ENCODE measurements around the gene RACK1.

RACK1 gene

DNA sequence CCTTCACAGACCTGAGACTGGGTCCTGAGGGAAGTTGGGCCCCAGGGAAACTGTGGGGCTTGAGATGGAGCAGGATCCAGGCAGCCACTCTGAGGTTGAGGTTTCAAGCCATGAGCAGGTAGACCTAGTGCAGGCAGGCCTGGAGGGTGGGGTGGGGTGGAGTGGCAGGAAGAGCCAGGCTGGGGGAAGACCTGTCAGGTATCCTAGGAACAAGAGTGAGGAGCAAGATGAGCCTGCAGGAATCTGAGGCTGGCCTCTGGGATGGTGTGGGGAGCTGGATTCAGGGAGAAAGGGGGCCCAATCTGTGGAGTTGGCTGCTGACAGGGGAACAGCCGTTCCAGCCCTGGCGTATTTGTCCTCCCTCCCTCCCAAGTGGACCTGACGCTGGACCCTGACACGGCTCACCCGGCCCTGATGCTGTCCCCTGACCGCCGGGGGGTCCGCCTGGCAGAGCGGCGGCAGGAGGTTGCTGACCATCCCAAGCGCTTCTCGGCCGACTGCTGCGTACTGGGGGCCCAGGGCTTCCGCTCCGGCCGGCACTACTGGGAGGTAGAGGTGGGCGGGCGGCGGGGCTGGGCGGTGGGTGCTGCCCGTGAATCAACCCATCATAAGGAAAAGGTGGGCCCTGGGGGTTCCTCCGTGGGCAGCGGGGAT is 9.8 kb downstream of the RACK1 start:
- DNase-seq (ENCODE audit: low read depth) = no peak

DNA sequence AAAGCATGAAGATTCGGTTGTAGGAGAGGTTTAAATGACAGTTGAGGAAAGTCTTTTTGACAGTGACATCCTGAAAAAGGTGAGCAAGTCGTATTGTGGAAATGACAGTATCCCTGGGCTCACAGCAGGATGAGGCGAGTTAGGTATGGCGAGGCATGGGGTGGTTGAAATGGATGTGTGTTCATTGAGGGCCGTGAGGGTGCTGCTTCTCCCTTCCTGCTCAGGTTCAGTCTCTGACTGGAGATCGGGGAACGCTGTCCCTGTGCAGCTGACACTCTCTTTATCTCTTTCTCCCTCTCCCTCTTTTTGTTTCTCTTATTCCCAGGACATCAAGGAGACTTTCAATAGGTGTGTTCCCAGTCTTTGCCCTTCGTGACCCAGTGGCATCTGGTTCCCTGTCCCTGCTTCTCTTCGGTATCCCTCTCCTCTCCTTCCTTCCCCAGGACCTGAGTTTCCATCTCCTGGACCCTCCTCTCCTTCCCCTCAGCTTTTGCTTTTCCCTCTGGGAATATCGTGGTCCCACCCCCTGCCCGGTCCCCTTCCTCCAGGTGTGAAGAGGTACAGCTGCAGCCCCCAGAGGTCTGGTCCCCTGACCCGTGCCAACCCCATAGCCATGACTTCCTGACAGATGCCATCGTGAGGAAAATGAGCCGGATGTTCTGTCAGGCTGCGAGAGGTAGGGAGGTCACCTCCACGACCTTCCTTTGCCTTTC is 10.5 kb downstream of the RACK1 start:
- DNase-seq (ENCODE audit: low read depth) = no peak

DNA sequence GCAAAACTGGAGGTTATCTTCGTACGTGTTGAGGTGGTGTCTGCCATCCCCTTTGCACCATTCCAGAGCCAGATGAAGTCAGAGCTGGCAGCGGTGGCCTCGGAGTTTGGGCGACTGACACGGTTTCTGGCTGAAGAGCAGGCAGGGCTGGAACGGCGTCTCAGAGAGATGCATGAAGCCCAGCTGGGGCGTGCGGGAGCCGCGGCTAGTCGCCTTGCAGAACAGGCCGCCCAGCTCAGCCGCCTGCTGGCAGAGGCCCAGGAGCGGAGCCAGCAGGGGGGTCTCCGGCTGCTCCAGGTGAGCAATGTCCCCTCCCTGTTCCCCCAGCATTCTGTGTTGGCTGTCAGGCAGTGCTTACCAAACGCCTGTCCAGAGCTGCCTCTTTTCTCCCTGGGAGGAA is 11.1 kb downstream of the RACK1 start:
- no peak for DNase-seq (ENCODE audit: low read depth)

DNA sequence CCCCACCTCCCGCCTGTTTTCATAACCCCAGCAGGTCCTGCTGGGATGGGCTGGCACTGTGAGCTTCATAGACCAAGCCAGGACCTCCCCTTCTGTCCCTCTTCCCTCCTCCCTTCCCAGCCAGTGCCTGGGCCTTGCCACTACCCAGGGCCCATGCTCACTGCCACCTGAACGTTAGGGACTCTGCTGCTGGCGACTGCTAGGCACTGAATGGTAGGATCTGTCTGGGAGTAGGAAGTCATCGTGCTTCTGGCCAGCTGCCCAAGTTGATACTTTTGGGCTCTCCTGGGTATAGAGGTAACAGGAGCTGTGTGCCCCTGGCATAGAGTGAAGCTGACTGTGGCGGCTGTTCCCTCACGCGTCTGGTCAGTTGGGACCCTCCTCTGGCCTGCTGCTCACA is 12.3 kb downstream of the RACK1 start:
- DNase-seq (ENCODE audit: low read depth) = no peak

GRCh38 chr5:181230551-181230950 is 13.2 kb downstream of the RACK1 start:
- DNase-seq (ENCODE audit: low read depth) = no peak

- DNase-seq (ENCODE audit: low read depth) = no peak
Observed at GRCh38 chr5:181229996-181230395, 13.7 kb downstream of the RACK1 start.

DNA sequence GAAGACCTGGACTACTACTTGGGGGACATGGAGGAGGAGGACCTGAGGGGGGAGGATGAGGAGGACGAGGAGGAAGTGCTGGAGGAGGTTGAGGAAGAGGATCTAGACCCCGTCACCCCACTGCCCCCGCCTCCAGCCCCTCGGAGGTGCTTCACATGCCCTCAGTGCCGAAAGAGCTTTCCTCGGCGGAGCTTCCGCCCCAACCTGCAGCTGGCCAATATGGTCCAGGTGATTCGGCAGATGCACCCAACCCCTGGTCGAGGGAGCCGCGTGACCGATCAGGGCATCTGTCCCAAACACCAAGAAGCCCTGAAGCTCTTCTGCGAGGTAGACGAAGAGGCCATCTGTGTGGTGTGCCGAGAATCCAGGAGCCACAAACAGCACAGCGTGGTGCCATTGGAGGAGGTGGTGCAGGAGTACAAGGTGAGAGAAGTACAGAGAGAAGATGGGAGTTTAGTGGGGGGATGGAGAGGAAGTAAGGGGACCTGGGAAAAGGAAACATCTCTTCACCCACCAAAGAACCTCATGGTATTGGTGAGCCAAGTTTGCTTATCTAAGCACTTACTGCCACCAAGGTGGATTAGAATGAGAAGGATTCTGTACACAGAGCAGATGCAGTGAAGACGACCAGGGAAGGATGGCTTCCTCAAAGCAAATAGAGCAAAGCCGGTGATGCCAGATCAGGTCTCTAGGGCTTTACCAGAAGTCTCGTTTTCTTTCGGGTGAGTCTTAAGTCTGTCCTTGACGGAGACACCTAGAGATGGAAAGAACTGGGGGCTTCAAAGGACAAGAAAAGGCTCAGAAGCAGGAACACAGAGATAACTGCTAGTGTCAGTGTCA is 19.1 kb downstream of the RACK1 start:
- DNase-seq (ENCODE audit: low read depth) = no peak

GRCh38 chr5:181223729-181224389 is 19.8 kb downstream of the RACK1 start:
- no peak for DNase-seq (ENCODE audit: low read depth)

- DNase-seq (ENCODE audit: low read depth) = peak; percentile 96
Observed at GRCh38 chr5:181223058-181223728, 20.5 kb downstream of the RACK1 start, which contains the start of gene TRIM41. TSS of gene TRIM41 (plus strand) at chr5:181223281. CDS start at chr5:181224000, 719 bp downstream.

DNA sequence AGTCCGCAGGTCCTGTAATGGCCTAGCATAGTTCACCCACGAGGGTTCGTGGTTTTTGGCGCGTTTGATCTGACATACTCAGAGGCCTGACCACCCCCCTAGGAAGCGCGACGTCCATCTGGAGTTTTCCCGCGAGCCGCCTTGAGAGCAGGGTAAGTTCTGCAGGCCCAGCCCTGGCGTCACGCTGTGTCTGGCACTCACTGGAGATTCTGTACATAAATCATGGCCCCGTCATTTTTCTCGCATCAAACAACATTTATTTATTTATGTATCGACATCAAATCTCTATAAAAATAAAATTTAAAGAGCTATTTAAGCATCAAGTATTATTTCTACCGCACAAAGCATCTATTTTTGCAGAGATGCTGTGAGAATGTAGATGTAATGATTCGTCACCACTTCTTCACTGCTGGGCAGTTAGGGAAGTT is 21.1 kb downstream of the RACK1 start:
- DNase-seq (ENCODE audit: low read depth) = no peak

DNA sequence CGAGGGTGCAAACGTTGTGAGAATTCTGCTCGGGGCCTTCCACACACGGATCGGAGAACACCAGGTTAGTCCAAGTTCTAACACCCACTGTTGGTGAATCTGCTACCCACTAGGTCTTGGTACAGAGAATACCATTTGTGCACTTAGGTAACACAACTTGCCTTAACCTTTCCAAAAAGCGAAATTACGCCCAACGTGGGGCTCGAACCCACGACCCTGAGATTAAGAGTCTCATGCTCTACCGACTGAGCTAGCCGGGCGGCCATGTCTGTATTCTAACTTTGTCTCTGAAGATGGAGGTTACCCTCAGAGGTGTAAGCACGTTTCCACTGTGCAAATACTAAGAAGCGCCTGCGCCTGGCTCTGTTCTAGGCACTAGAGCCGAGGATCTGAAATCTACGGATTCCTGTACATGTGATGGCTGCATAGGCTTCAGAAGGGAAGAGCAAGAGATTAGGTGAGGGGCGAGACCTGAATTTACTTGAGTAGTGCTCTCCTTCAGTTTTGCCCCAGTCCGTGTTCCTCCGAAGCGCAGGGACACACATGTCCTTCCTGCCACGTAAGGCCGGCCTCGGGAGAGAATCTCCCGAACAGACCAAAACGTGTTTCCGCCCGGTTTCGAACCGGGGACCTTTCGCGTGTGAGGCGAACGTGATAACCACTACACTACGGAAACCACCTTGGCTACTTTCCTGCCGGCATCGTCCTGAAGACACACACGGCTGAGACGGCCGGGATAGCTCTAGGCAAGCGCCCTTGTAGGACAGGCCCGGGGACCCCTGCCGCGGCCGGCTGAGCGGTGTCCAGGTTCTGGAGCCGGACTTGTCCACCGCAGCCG is 21.7 kb downstream of the RACK1 start:
- DNase-seq (ENCODE audit: low read depth) = peak; percentile 92

DNA sequence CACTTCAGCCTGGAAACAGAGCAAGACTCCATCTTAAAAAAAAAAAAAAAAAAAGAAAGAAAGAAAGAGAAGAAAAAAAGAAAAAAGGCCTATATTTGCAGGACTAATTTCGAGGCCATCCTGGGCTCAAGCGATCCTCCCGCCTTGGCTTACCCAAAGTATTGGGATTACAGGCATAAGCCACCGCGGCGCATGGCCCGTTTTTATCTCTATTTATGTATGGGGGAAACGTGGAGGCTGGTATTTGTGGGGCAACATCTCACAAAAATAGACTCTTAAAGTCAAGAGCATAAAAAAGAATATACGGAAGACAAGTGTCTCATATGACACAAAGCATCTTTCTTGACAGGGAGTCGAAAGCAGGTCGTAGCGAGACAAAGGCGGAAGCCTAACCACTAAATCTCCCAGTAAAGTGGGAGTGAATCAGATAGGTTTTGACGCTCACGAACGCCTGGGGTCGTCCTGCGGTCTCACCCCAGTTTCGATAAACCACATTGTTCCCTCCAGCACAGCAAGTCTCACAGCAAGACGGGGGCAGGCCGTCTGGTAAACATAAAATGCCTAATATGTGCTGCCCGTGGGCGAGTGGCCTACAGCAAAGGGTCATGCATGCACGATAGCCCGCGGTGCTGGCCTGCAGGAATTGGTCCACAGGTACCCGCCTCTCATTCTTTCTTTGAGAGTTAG is 22.5 kb downstream of the RACK1 start:
- DNase-seq (ENCODE audit: low read depth) = no peak

DNA sequence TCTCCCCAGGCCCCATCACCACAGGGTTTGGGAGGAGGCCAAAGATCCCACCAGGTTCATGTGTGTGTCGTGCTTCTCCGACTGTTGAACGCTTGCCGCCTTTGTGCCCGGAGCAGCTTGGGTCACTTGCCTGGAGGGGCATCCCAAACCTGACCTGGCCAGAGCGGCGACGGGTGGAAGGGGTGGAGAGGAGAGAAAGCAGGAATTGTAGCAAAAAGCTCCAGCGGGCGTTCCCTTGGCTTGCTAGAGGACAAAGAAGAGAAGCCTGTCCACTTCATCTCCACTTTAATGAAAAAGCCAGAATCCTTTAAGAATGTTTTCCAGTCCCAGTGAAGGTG is 23.6 kb downstream of the RACK1 start:
- no peak for DNase-seq (ENCODE audit: low read depth)

GRCh38 chr5:181219262-181220177 is 24.2 kb downstream of the RACK1 start:
- no peak for DNase-seq (ENCODE audit: low read depth)

GRCh38 chr5:181218795-181219124 is 24.9 kb downstream of the RACK1 start:
- DNase-seq (ENCODE audit: low read depth) = no peak

DNA sequence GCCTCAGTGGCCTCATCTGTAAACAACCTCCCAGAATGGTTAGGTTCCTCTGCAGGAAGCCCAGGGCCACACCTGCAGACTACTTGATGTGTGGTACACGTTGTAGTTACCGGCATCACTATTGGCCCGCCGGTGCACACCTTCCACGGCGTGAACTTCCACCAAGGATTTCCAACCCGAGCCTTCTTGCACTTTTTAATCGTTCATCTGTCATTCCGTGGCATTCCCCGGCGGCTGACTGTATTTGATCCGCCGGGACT is 26.0 kb downstream of the RACK1 start:
- DNase-seq (ENCODE audit: low read depth) = no peak

DNA sequence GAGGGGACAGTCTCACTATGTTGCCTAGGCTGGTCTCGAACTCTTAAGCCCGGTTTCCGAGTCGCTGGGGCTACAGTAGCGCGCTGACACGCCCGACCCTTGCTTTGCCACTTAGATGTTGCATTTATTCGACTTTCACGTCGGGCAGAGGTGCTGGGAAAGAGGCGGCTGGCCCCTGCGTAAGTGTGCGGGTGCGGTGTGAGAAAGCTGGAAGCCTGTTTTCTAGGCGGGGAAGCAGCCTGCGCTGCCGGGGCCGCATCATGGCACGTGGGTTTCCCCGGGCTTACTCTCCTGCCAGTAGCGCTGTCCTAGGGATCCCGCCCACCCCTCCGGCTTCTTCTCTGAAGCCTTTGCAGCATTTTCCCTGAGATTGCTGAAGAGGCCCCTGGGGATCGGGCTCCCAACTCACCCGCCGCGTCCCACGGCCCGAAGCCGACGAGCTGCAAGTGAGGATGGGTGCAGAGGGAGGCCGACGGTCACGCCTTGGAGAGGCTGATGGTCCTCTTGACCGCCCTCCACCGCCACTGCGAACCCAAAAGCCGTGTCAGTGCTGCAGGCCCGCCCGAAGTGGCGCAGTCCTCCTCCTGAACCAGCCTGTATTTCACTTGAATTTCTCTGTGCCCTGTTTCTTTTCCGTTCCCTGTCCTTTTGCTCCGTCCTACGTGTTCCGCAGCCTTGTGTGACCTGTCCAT is 26.4 kb downstream of the RACK1 start:
- peak; percentile 47 for DNase-seq (ENCODE audit: low read depth)

DNA sequence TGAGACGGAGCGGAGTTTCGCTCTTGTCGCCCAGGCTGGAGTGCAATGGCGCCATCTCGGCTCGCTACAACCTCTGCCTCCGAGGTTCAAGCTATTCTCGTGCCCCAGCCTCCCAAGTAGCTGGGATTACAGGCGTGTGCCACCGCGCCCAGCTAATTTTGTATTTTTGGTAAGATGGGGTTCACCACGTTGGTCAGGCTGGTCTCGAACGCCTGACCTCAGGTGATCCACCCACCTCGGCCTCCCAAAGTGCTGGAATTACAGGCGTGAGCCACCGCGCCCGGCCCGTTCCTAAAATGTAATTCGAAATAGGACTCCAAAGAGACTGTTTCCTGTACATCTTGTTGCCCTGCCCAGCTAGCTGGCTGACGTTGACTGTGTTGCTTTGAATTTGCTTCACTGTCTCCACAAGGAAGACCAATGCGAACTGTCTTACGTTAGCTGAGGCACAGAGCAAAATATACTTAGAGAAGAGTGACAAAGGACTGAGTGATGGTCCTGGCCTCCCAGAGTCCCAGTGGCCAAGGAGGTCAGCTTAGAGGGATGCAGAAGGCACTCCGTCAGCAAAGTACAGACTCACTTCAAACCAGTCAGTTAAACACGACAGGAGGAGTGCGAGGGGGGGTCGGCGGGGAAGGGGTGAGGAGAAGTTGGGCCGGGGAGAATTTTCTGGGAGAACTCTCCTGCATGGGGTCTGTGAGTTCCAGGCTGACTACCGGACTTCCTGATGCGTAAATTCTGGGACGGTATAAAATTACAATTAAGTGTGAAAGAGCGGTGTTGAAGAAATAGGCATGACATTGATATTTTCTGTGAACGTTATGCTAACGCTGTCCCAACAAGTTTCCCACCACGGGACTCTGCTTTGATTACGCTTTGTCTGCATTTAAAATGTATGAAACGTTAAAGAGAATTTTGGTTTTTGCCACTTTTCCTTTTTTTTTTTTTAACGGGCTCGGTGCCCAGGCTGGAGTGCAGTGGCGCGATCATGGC is 27.4 kb downstream of the RACK1 start:
- DNase-seq (ENCODE audit: low read depth) = no peak
